ENCODE data around the gene E4F1.

E4F1 gene, protein sequence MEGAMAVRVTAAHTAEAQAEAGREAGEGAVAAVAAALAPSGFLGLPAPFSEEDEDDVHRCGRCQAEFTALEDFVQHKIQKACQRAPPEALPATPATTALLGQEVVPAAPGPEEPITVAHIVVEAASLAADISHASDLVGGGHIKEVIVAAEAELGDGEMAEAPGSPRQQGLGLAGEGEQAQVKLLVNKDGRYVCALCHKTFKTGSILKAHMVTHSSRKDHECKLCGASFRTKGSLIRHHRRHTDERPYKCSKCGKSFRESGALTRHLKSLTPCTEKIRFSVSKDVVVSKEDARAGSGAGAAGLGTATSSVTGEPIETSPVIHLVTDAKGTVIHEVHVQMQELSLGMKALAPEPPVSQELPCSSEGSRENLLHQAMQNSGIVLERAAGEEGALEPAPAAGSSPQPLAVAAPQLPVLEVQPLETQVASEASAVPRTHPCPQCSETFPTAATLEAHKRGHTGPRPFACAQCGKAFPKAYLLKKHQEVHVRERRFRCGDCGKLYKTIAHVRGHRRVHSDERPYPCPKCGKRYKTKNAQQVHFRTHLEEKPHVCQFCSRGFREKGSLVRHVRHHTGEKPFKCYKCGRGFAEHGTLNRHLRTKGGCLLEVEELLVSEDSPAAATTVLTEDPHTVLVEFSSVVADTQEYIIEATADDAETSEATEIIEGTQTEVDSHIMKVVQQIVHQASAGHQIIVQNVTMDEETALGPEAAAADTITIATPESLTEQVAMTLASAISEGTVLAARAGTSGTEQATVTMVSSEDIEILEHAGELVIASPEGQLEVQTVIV

GRCh38 chr16:2223221-2223941 is at the start of gene E4F1:
E4F1 (plus strand) TSS chr16:2223591; CDS start chr16:2223614, 23 bp downstream.
- DNase-seq: peak; percentile 97

GRCh38 chr16:2173916-2174315 is 49.5 kb upstream of the E4F1 start:
- no peak for DNase-seq

- DNase-seq: no peak
Measured at GRCh38 chr16:2174396-2175131, 48.8 kb upstream of the E4F1 start.

GRCh38 chr16:2175454-2175853 is 47.9 kb upstream of the E4F1 start:
- no peak for DNase-seq

DNA sequence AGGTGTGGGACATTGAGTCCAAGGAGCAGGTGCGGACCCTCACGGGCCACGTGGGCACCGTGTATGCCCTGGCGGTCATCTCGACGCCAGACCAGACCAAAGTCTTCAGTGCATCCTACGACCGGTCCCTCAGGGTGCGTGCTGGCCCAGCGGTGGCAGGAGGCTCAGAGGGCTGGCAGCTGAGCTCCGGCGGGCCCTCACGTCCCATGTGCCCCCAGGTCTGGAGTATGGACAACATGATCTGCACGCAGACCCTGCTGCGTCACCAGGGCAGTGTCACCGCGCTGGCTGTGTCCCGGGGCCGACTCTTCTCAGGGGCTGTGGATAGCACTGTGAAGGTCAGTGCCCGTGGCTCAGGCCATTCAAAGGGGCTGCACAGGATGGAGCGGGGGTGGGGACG is 47.3 kb upstream of the E4F1 start:
- no peak for DNase-seq

DNA sequence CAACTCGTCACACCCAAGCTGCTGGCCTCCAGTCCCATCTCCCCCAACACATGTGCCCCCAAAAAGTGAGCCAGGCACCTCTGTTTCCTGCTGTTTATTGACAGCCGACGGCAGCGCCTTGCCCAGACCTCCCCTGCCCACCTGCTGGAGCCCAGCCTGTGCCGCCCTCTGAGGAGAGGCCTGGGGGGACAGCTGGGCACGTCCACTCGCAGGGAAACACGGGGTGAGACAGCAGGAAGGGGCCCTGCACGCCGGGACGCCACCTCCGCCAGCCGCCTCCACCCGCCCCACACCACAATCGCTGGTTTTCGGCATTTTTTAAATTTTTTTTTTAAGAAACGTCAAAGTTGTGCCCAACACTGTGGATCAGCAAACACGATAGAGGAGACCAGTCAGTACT is 46.3 kb upstream of the E4F1 start:
- DNase-seq: no peak

GRCh38 chr16:2177561-2177960 is 45.8 kb upstream of the E4F1 start:
- DNase-seq: no peak

DNA sequence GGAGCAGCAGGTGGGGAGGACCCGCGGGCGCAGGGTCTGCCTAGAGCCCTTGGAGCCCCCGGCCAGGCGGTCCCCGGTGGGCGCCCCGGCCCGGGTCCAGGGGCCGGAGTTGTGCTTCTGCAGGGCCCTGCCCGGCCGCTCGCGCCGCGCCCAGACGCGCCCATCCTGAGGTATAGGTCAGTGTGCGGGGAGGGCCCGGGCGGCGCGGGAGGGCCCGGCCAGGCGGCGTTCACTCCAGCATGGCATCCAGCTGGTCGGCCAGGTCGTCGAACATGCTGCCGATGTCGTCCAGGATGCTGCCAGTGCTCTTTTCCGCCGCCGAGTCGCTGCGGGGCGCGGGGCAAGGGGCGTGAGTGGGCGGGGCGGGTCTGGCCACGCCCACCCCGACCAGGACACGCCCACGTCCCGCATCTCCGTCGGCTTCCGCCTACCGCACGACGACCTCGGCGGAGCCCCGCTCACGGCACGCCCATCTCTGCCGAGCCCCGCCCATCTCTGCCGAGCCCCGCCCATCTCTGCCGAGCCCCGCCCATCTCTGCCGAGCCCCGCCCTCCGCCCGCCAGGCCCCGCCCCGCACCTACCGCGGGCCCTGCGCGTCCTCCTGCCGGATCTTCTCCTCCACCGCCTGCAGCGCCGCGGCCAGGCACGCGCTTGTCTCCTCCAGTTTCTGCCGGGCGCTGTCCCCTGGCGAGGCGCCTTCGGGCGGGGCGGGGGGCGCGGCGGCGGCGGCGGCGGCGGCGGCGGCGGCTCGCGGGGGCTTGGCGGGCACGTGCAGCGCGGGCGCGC is 44.9 kb upstream of the E4F1 start:
- no peak for DNase-seq

DNA sequence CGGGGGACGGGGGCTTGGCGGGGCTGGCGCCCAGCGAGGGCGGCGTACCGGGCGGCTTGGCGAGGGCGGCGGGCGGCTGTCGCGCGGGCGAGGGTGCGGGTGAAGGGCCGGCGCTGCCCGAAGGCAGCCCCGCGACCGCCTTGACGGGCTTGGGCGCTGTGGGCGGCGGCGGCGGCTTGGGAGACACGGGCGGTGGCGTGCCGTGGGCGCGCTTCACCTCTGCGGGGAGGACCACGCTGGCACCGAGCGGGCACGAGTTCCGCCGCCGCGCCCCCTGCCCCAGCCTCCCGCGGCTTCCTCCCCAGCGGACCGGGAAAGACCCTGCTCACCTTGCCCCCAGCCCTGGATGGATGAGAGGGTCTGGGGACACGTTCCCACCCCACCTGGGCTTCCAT is 44.3 kb upstream of the E4F1 start:
- DNase-seq: no peak

- no peak for DNase-seq
Measured at GRCh38 chr16:2179576-2179975, 43.8 kb upstream of the E4F1 start.

DNA sequence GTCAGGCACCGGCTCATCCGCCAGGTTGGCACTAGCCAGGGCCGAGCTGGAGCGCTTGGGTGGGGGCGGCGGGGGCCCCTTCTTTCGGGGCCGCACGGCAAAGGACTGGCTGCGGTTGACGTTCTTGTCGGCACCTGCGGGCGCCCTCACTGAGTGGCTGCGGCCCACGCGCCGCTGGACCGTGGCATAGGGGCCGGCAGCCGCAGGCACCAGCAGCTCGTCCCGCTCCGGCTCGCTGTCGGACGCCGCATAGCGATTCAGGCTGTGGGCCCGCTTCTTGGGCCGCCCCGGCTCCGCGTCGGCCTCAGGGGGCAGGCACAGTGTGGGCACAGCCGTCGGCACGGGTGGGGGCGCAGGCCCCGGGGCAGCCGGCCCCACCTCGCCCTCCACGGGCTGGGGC is 42.9 kb upstream of the E4F1 start:
- no peak for DNase-seq

- DNase-seq: no peak
Measured at GRCh38 chr16:2180962-2181923, 42.1 kb upstream of the E4F1 start.

DNA sequence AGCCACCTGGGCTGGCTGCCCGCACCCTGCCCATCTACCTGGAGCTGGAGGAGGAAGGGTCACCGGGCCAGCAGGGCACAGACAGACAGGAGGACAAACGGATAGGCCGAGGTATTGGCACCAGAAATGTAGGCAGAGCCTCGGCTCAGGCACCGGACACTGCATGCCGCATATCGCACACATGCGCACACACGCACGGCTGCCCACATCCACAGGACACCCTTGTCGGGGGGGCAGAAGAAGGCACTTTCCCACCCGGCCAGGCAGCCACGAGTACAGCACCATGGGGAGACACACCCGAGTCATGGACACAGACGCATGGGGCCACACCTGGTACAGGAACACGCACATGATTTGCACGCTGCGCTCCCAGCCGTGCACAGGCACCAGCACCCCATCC is 41.4 kb upstream of the E4F1 start:
- no peak for DNase-seq

DNA sequence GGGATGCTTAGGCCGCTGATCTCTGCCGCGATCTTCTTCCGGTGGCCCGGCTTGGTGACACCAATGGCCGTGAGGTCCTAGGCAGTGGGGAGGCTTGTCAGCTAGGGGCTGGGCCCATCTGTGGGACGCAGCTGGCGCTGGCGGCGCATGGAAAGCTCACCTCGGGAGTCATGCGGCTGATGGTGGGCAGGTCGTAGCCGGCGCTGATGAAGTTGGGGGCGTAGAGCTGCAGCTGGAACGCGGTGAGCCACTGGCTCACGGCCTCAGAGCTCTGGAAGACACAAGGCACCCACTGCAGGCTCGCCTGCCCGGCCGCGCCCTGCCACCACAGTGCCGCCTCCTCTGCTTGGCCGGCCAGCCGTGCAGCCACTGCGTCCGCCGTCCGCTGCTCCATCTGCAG is 39.7 kb upstream of the E4F1 start:
- no peak for DNase-seq

- DNase-seq: no peak
Measured at GRCh38 chr16:2184346-2184745, 39.0 kb upstream of the E4F1 start.

GRCh38 chr16:2184962-2185361 is 38.4 kb upstream of the E4F1 start:
- no peak for DNase-seq

DNA sequence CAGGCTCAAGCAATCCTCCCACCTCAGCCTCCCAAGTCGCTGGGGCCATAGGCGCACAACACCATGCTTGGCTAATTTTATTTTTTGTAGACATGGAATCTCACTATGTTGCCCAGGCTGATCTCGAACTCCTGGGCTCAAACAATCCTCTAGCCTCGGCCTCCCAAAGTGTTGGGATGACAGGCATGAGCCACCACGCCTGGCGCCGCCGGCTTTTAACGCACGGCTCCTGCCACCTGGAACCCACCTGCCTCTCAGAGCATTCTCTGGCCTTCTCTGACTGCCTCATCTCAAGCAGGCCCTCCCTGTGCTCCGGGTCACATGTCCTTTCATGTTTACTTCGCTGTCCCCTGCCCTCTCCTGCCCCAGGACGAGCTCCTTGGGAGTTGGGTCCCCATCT is 37.3 kb upstream of the E4F1 start:
- DNase-seq: no peak

DNA sequence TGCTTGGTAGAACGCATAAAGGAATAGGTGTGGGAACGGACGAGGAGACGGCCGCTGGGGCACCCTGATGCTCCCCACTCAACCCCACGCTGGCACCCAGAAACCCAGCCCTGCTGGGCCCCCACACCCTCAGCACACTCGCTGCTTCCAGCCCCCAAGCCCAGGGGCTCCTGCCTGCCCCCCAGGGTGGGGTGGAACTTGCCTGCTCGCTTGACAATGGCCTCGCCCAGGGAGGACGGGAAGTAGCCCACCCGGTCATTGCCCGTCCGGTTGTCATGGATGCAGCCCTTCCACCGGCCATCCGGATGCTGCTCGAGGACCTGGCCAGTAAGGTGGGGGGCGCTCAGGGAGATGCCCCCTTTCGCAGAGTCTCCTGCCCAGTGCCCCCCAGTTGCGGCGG is 36.9 kb upstream of the E4F1 start:
- no peak for DNase-seq

- DNase-seq: no peak
Measured at GRCh38 chr16:2187212-2187611, 36.2 kb upstream of the E4F1 start.

- DNase-seq: no peak
Measured at GRCh38 chr16:2188395-2188794, 35.0 kb upstream of the E4F1 start.
